IPS-18a (cell line): ENCODE data around the gene SULF2.

ENCODE experiments used
- H3K27ac ChIP-seq: one replicate; pipeline ENCODE4 v1.5.1; 2013; ENCODE audit warnings: low read length
- H3K27me3 ChIP-seq: one replicate; pipeline ENCODE4 v1.6.1; 2013; ENCODE audit warnings: mild to moderate bottlenecking, low read length; ENCODE audit not compliant: control insufficient read depth, insufficient read depth
- H3K36me3 ChIP-seq: one replicate; pipeline ENCODE4 v1.6.1; 2013; ENCODE audit warnings: low read depth, low read length; ENCODE audit not compliant: control insufficient read depth
- H3K4me1 ChIP-seq: one replicate; pipeline ENCODE4 v1.6.1; 2013; ENCODE audit warnings: low read depth, low read length; ENCODE audit not compliant: control insufficient read depth
- H3K4me3 ChIP-seq: one replicate; pipeline ENCODE4 v1.5.1; 2013; ENCODE audit warnings: low read length
- H3K9ac ChIP-seq: one replicate; pipeline ENCODE4 v1.6.1; 2013; ENCODE audit warnings: mild to moderate bottlenecking, low read length, moderate library complexity
- H3K9me3 ChIP-seq: one replicate; pipeline ENCODE4 v1.6.1; 2013; ENCODE audit warnings: low read depth, low read length; ENCODE audit not compliant: control insufficient read depth

Gene SULF2

GRCh38 chr20:47781632-47782031, 3.6 kb downstream of the SULF2 start:
- Histone ChIP-seq H3K36me3 (no peaks in the 10 kb centered on the region), H3K9me3 (no peaks in the 10 kb centered on the region), H3K27me3 (peaks cover 33% of the 10 kb centered on the region), H3K4me3 (no peak overlapping the region), H3K27ac (no peak overlapping the region), H3K9ac (no peak overlapping the region), H3K4me1 (peaks cover 8% of the 10 kb centered on the region)

GRCh38 chr20:47780720-47781389, 4.4 kb downstream of the SULF2 start:
- no peaks in the 10 kb centered on the region for H3K9me3 ChIP-seq
- H3K36me3 ChIP-seq = no peaks in the 10 kb centered on the region
- H3K9ac ChIP-seq = no peak overlapping the region
- peaks cover 7% of the 10 kb centered on the region for H3K4me1 ChIP-seq
- no peak overlapping the region for H3K4me3 ChIP-seq
- H3K27ac ChIP-seq = no peak overlapping the region
- peaks cover 25% of the 10 kb centered on the region for H3K27me3 ChIP-seq

- H3K36me3 ChIP-seq = no peaks in the 10 kb centered on the region
- peaks cover 12% of the 10 kb centered on the region for H3K27me3 ChIP-seq
- H3K9me3 ChIP-seq = no peaks in the 10 kb centered on the region
- no peak overlapping the region for H3K27ac ChIP-seq
- H3K4me1 ChIP-seq = no peaks in the 10 kb centered on the region
- no peak overlapping the region for H3K9ac ChIP-seq
- H3K4me3 ChIP-seq = no peak overlapping the region
These were observed 6.6 kb downstream of the SULF2 start for GRCh38 chr20:47778398-47779354.

DNA sequence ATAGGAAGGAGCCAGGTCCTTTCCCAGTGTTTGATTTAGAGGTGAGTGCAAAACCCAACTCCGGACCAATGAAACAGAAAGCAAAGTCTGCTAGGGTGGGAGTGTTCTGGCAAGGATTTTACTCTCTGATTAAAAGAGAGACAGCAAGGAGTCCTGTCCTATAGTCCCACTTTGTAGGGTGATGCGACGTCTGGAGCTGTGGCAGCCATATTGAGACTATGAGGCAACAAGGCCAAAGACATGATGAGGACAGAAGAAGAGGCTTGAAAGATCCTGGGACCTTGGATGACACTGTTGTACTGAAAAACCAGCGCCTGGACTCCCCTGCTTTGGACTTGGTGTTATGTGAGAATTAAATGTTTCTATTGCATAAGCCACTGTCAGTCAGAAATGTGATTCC, 8.1 kb downstream of the SULF2 start:
- no peaks in the 10 kb centered on the region for H3K9me3 ChIP-seq
- no peak overlapping the region for H3K27ac ChIP-seq
- no peak overlapping the region for H3K4me3 ChIP-seq
- no peaks in the 10 kb centered on the region for H3K36me3 ChIP-seq
- no peaks in the 10 kb centered on the region for H3K4me1 ChIP-seq
- no peak overlapping the region for H3K9ac ChIP-seq
- no peaks in the 10 kb centered on the region for H3K27me3 ChIP-seq

- Histone ChIP-seq H3K9ac (no peak overlapping the region), H3K27ac (no peak overlapping the region), H3K9me3 (no peaks in the 10 kb centered on the region), H3K4me1 (no peaks in the 10 kb centered on the region), H3K27me3 (no peaks in the 10 kb centered on the region), H3K36me3 (no peaks in the 10 kb centered on the region), H3K4me3 (no peak overlapping the region)
These were observed 8.6 kb downstream of the SULF2 start for GRCh38 chr20:47776639-47777038.

- Histone ChIP-seq H3K4me1 (no peaks in the 10 kb centered on the region), H3K27ac (no peak overlapping the region), H3K27me3 (no peaks in the 10 kb centered on the region), H3K36me3 (no peaks in the 10 kb centered on the region), H3K9ac (no peak overlapping the region), H3K9me3 (no peaks in the 10 kb centered on the region), H3K4me3 (no peak overlapping the region)
These were observed 9.4 kb downstream of the SULF2 start for GRCh38 chr20:47775841-47776240.

DNA sequence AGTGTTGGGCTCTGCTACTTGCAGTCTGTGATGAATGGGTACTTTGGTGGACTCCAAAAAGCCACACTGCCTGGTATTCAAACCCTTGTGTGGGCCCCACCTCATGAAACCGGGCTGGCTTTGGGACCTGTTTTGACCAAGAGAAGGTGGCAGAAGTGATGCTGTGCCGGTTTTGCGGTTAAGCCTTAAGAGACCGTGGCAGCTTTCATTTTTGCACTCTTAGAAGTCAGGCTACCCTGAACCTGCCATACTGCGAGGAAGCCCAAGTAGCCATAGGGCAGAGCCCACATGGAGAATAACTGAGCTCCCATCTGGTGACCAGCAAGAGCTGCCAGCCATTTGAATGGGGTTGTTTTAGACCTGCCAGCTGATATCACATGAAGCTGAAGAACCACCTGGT, 10.2 kb downstream of the SULF2 start:
- no peaks in the 10 kb centered on the region for H3K4me1 ChIP-seq
- H3K9me3 ChIP-seq = peaks cover 5% of the 10 kb centered on the region
- no peak overlapping the region for H3K27ac ChIP-seq
- H3K9ac ChIP-seq = no peak overlapping the region
- H3K36me3 ChIP-seq = no peaks in the 10 kb centered on the region
- H3K4me3 ChIP-seq = no peak overlapping the region
- H3K27me3 ChIP-seq = no peaks in the 10 kb centered on the region

DNA sequence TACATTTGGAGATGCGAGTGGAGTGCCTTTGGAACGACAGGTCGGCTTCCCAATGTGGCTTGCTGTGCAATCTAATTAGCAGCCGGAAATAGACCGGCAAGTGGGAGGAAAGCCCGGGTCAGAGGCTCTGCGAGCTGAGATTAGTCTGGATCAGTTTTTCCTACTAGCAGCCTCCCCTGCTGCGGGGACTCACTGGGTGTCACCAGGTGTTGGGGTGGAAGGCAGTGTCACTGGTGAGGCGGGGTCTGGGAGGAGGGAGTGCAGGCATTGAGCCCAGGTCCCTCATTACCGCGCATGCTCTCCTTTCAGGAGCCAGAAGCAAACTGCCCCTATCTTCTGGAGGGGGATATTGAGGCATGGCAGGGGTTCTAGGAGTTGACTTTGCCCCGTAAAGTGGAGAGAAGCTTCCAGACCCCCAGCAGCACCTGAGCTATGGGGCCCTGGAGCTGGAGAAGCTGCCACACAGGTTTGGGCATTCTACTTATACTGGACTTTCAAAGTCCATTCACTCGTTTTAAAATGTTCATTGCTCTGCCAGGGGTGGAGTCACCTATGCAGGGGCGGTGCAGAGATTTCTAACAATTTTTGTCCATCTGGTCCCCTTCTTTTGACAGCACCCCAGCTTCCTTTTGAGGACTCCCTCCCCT, 11.0 kb downstream of the SULF2 start:
- no peak overlapping the region for H3K9ac ChIP-seq
- H3K4me3 ChIP-seq = no peak overlapping the region
- peaks cover 5% of the 10 kb centered on the region for H3K9me3 ChIP-seq
- H3K36me3 ChIP-seq = no peaks in the 10 kb centered on the region
- no peaks in the 10 kb centered on the region for H3K27me3 ChIP-seq
- H3K27ac ChIP-seq = no peak overlapping the region
- H3K4me1 ChIP-seq = no peaks in the 10 kb centered on the region

- H3K9me3 ChIP-seq = peaks cover 5% of the 10 kb centered on the region
- H3K36me3 ChIP-seq = no peaks in the 10 kb centered on the region
These were observed 11.9 kb downstream of the SULF2 start for GRCh38 chr20:47773371-47773786.

DNA sequence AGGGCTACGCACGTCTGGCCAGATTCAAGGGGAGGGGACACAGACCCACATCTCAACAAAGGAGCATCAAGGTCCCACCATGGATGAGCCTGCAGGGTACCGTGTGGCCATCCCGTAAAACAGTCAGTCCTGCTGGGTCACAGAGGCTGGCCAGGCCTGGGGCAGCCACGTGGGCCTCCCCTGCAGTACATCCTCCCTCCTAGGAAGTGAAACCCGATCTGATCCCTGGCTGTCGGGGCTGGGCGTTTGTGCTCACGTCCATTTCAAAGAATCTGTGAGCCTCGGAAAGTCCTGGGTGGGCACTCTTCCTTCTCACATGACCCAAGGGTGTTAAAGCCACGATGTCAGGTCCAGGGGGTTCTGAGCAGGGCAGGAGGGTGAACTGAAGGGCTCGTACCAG, 14.3 kb downstream of the SULF2 start:
- no peak overlapping the region for H3K9ac ChIP-seq

More at GRCh38 chr20:47773371-47773786, 11.9 kb downstream of the SULF2 start:
- Histone ChIP-seq H3K27me3 (no peaks in the 10 kb centered on the region), H3K4me3 (no peak overlapping the region), H3K9ac (no peak overlapping the region), H3K4me1 (no peaks in the 10 kb centered on the region), H3K27ac (no peak overlapping the region)

DNA sequence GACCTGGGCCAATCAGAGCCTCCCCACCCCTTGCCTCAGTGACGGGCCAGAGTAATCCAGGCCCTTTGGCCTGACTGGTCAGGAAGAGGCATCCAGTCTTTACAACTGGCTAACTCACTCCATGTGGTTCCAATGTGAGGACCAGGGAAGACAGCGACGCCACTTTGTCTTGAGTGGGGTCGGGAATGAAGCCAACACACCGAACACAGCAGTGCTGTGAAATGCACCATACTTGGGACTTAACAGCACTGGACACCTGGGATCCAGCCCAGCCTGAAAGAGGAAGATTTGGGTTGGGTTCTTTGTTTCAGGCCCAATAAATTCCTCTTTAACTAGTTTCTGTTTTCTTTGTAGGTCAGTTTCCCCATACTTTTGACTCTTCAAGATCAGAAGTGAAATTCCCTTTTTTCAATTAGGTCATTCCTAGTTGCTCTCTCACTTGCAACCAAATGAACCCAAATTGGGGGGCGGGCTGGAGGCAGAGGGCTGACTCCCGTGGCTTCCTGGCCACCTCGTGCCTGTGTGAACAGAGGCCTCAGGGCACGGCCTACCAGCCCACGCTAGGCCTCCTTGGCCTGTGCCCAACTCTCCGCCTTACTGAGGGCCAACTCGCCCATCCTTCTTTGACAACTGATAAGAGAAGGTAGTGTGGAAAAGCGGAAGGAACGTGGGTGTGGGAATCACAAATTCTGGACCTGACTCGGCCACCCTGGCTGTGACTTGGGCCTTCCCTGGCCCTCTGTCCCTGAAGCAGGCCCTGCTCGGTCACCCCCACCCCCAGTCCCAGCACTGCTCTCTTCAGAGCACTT, 17.1 kb downstream of the SULF2 start:
- H3K9me3 ChIP-seq = peaks cover 5% of the 10 kb centered on the region
- no peak overlapping the region for H3K9ac ChIP-seq
- H3K4me1 ChIP-seq = peaks cover 16% of the 10 kb centered on the region
- H3K27me3 ChIP-seq = no peaks in the 10 kb centered on the region
- no peak overlapping the region for H3K4me3 ChIP-seq
- no peak overlapping the region for H3K27ac ChIP-seq
- H3K36me3 ChIP-seq = no peaks in the 10 kb centered on the region

More for the DNA sequence above, 14.3 kb downstream of the SULF2 start:
- H3K4me3 ChIP-seq = no peak overlapping the region
- H3K36me3 ChIP-seq = no peaks in the 10 kb centered on the region
- H3K27me3 ChIP-seq = no peaks in the 10 kb centered on the region
- H3K4me1 ChIP-seq = peaks cover 11% of the 10 kb centered on the region
- H3K9me3 ChIP-seq = peaks cover 5% of the 10 kb centered on the region
- no peak overlapping the region for H3K27ac ChIP-seq
